Measurements from ENCODE around the gene TIMM17B.
A peak's percentile ranks its signal among the peaks of the same experiment; 100 is the strongest.
"Not testable (repeated sequence)": the region's sequence is repeated elsewhere in the genome, so short reads cannot be mapped to it uniquely, and the experiment has no call there.

TIMM17B gene

GRCh38 chrX:48883729-48884128 is 13.8 kb downstream of the TIMM17B start:
- no peak overlapping the region for H3K27ac Mint-ChIP-seq (ENCODE audit: low read depth)
- DNase-seq (ENCODE audit: low spot score in 2 of 2), result no peak
- no peak for ATAC-seq (replicated peaks; ENCODE audit: extremely low read depth, poor library complexity, severe bottlenecking)
- no peaks in the 10 kb centered on the region for H3K4me1 Mint-ChIP-seq
- H3K4me3 Mint-ChIP-seq, result no peak overlapping the region
- H3K36me3 Mint-ChIP-seq (ENCODE audit: insufficient read depth), result no peaks in the 10 kb centered on the region
- H3K9me3 Mint-ChIP-seq, result no peaks in the 10 kb centered on the region
- no peaks in the 10 kb centered on the region for H3K27me3 Mint-ChIP-seq

DNA sequence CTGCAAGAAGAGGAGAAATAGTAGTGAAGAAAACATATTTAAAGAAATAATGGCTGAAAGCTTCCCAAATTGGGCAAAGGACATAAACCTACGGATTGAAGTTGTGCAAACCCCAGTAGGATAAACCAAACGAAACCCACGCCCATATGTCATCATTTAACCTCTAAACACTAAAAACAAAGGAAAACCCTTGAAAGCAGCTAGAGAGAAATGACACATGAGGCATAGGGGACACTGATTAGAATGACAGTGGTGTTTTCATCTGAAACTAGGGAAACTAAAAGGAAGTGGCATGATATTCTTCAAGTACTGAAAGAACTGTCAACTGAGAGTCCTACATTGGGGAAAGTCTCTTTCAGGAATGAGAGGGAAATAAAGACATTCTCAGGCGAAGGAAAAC is 20.6 kb downstream of the TIMM17B start:
- ATAC-seq (replicated peaks; ENCODE audit: extremely low read depth, poor library complexity, severe bottlenecking); H3K4me1 Mint-ChIP-seq; H3K27ac Mint-ChIP-seq (ENCODE audit: low read depth); H3K36me3 Mint-ChIP-seq (ENCODE audit: insufficient read depth); DNase-seq (ENCODE audit: low spot score in 2 of 2); H3K27me3 Mint-ChIP-seq; H3K9me3 Mint-ChIP-seq; H3K4me3 Mint-ChIP-seq: not testable (repeated sequence)

- ATAC-seq (replicated peaks; ENCODE audit: extremely low read depth, poor library complexity, severe bottlenecking); DNase-seq (ENCODE audit: low spot score in 2 of 2); H3K27ac Mint-ChIP-seq (ENCODE audit: low read depth); H3K4me1 Mint-ChIP-seq; H3K27me3 Mint-ChIP-seq; H3K4me3 Mint-ChIP-seq; H3K36me3 Mint-ChIP-seq (ENCODE audit: insufficient read depth); H3K9me3 Mint-ChIP-seq: not testable (repeated sequence)
These were observed 25.6 kb downstream of the TIMM17B start for GRCh38 chrX:48872017-48872416.

- H3K4me3 Mint-ChIP-seq, result no peak overlapping the region
- H3K4me1 Mint-ChIP-seq, result no peaks in the 10 kb centered on the region
- H3K9me3 Mint-ChIP-seq, result no peaks in the 10 kb centered on the region
- ATAC-seq (replicated peaks; ENCODE audit: extremely low read depth, poor library complexity, severe bottlenecking) (no peak), DNase-seq (ENCODE audit: low spot score in 2 of 2) (no peak)
- H3K27ac Mint-ChIP-seq (ENCODE audit: low read depth), result no peak overlapping the region
- no peaks in the 10 kb centered on the region for H3K27me3 Mint-ChIP-seq
- H3K36me3 Mint-ChIP-seq (ENCODE audit: insufficient read depth), result no peaks in the 10 kb centered on the region
These were observed 33.4 kb downstream of the TIMM17B start for GRCh38 chrX:48864210-48864609.

DNA sequence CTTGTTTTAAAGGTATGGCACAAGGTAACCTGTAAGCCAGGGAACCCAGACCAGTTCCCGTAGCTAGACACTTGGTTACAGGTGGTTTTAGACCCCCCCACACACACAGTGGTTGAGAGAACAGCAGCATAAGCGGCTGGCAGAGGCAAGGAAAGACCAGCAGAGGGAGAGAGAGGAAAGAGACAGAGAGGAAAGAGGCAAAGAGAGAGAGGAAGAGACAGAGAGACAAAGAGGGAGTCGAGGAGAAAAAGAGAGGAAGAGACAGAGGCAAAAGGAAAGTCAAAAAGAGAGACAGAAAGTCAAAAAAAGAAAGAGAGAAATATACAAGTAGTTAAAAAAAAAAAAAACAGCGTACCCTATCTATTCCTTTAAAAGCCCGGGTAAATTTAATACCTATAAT is 42.7 kb downstream of the TIMM17B start:
- no peak for DNase-seq (ENCODE audit: low spot score in 2 of 2)
- Mint-ChIP-seq H3K27ac (ENCODE audit: low read depth) (peak overlapping the region; percentile 17), H3K36me3 (ENCODE audit: insufficient read depth) (peaks cover 4% of the 10 kb centered on the region), H3K9me3 (no peaks in the 10 kb centered on the region), H3K4me1 (no peaks in the 10 kb centered on the region), H3K4me3 (no peak overlapping the region), H3K27me3 (peaks cover 32% of the 10 kb centered on the region)
- no peak for ATAC-seq (replicated peaks; ENCODE audit: extremely low read depth, poor library complexity, severe bottlenecking)

DNA sequence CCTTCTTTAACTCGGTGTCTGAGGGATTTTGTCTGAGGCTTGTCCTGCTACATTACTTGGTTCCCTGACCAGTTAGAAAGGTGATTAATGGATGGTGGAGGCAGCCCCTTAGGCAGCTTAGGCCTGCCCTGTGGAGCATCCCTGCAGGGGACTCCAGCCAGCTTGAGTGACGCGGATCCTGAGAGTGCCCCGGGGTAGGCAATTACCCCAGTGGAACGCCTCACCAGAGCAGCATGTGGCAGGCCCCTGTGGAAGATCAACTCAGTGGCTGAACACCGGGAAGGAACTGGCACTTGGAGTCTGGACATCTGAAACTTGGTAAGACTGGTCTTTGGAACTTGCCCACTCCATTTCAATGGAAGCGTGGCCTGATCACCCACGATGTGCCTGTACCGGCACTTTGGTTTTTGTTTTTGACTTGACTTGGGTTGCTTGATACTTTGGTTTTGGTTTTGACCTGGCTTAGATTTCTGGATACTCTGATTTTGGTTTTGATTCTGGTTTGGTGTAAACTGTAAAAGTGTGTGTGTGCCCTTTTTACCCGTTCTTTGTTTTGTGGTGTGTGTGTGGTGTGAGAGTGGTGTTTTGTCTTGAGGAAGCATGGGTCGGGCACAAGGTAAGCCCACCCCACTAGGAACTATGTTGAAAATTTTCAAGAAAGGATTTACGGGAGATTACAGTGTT is 43.3 kb downstream of the TIMM17B start:
- not testable (repeated sequence) for ATAC-seq (replicated peaks; ENCODE audit: extremely low read depth, poor library complexity, severe bottlenecking); H3K4me1 Mint-ChIP-seq; H3K4me3 Mint-ChIP-seq; H3K9me3 Mint-ChIP-seq; H3K36me3 Mint-ChIP-seq (ENCODE audit: insufficient read depth); DNase-seq (ENCODE audit: low spot score in 2 of 2)
- Mint-ChIP-seq H3K27me3 (peaks cover 32% of the 10 kb centered on the region), H3K27ac (ENCODE audit: low read depth) (peak overlapping the region; percentile 17)

DNA sequence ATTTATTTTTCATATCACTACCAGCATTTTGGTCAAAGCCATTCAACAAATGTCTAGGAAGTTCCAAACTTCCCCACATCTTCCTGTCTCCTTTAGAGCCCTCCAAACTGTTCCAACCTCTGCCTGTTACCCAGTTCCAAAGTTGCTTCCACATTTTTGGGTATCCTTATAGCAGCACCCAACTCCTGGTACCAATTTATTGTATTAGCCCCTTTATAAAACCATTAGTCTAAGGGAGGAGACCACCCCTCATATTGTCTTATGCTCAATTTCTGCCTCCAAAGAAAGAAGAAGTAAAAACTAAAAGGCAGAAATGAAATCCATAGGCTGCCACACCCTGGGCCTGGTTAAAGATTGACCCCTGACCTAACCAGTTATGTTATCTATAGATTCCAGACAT is 44.1 kb downstream of the TIMM17B start:
- not testable (repeated sequence) for DNase-seq (ENCODE audit: low spot score in 2 of 2); H3K4me3 Mint-ChIP-seq; H3K36me3 Mint-ChIP-seq (ENCODE audit: insufficient read depth); ATAC-seq (replicated peaks; ENCODE audit: extremely low read depth, poor library complexity, severe bottlenecking); H3K27ac Mint-ChIP-seq (ENCODE audit: low read depth); H3K4me1 Mint-ChIP-seq; H3K9me3 Mint-ChIP-seq
- peaks cover 32% of the 10 kb centered on the region for H3K27me3 Mint-ChIP-seq

GRCh38 chrX:48852857-48853256 is 44.7 kb downstream of the TIMM17B start:
- ATAC-seq (replicated peaks; ENCODE audit: extremely low read depth, poor library complexity, severe bottlenecking), result no peak
- Mint-ChIP-seq H3K36me3 (ENCODE audit: insufficient read depth) (peaks cover 4% of the 10 kb centered on the region), H3K4me1 (peaks cover 6% of the 10 kb centered on the region), H3K4me3 (no peak overlapping the region), H3K27me3 (peaks cover 32% of the 10 kb centered on the region), H3K27ac (ENCODE audit: low read depth) (no peak overlapping the region), H3K9me3 (no peaks in the 10 kb centered on the region)
- no peak for DNase-seq (ENCODE audit: low spot score in 2 of 2)

DNA sequence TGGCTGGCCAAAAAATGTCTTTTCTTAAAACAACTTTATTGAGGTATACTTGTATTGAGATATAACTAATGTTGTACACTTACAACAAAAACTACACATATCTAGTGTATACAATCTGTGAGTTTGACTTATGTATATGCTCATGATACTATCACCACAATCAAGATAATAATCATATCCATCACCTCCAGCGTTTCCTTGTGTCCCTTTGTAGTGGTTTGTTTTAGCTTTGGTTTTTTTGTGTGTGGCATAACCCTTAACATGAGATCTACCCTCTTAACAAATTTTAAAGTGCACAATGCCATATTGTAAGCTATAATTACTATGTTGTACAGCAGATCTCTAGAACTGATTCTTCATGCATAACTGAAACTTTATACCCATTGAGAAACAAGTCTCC is 48.7 kb downstream of the TIMM17B start:
- ATAC-seq (replicated peaks; ENCODE audit: extremely low read depth, poor library complexity, severe bottlenecking), result peak; percentile 14
- no peaks in the 10 kb centered on the region for H3K9me3 Mint-ChIP-seq
- H3K27ac Mint-ChIP-seq (ENCODE audit: low read depth), result no peak overlapping the region
- H3K27me3 Mint-ChIP-seq, result peaks cover 7% of the 10 kb centered on the region
- peaks cover 1% of the 10 kb centered on the region for H3K36me3 Mint-ChIP-seq (ENCODE audit: insufficient read depth)
- no peak for DNase-seq (ENCODE audit: low spot score in 2 of 2)
- H3K4me3 Mint-ChIP-seq, result no peak overlapping the region
- peaks cover 6% of the 10 kb centered on the region for H3K4me1 Mint-ChIP-seq

All from central memory CD8-positive, alpha-beta T cell (primary cell).